ENCODE data around the gene CLASP2.

The CLASP2 gene

DNA sequence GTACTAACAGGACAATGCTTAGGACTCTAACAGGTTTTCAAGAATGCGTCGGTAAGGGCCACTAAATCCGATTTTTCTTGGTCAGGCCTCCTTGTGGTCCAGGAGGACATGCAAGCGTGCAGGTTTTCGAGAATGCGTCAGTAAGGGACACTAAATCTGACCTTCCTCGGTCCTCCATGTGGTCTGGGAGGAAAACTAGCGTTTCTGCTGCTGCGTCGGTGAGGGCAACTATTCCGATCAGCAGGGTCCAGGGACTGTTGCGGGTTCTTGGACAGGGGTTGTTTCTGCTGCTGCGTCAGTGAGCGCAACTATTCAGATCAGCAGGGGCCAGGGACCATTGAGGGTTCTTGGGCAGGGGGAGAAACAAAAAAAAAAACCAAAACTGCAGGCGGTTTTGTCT, 270.1 kb downstream of the CLASP2 start:
- no peak for DNase-seq

DNA sequence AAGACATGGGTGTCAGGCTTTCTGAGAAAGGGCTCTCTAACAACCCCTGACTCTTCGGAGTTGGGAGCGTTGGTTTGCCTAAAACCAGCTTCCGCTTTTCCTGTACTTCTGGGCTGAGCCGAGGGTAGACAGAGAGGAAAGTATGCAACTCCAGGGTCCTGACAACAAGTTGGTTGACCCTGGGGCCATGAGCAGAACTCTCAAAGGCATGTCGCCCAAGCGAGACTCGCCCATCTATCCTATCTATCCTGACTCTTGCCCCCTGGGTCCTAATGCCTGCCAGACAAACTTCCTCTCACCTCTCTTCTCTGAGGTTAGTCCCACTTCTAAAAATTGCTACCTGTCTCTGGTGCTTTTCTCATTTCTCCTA, 270.8 kb downstream of the CLASP2 start:
- peak; percentile 31 to 37 for DNase-seq
